Mesenchymal stem cell (in vitro differentiated cells and primary cell): Measurements from ENCODE around the gene ZNF569.
A peak's percentile ranks its signal among the peaks of the same experiment; 100 is the strongest.

Experiments used
- DNase-seq: peaks from one replicate; pipeline ENCODE4 v3.0.0-alpha.2; 2013
- H2AFZ ChIP-seq: one replicate; pipeline ENCODE4 v1.6.1; 2013; ENCODE audit warnings: low read depth, mild to moderate bottlenecking, control low read depth, inconsistent platforms, low read length, moderate library complexity
- H2AK5ac ChIP-seq: 2 replicates; pipeline ENCODE4 v1.6.1; 2013; ENCODE audit warnings: low read length, moderate library complexity, mild to moderate bottlenecking, inconsistent platforms; ENCODE audit not compliant: severe bottlenecking
- H2BK120ac ChIP-seq: one replicate; pipeline ENCODE4 v1.6.1; 2013; ENCODE audit warnings: low read depth, mild to moderate bottlenecking, inconsistent platforms, low read length, moderate library complexity
- H2BK12ac ChIP-seq, 2 experiments: one replicate each; pipeline ENCODE4 v1.6.1; 2013; ENCODE audit warnings: inconsistent platforms in 2 of 2, low read length in 2 of 2, mild to moderate bottlenecking in 2 of 2, moderate library complexity in 2 of 2, control low read depth in 1 of 2
- H2BK15ac ChIP-seq: one replicate; pipeline ENCODE4 v1.6.1; 2013; ENCODE audit warnings: mild to moderate bottlenecking, low read depth, inconsistent platforms; ENCODE audit not compliant: poor library complexity, severe bottlenecking
- H2BK5ac ChIP-seq: 2 replicates; pipeline ENCODE4 v1.6.1; 2013; ENCODE audit warnings: low read depth, mild to moderate bottlenecking, low read length, control low read depth, inconsistent platforms; ENCODE audit not compliant: poor library complexity, severe bottlenecking
- H3K14ac ChIP-seq, 2 experiments: one replicate each; pipeline ENCODE4 v1.6.1; 2013; ENCODE audit warnings: inconsistent platforms in 2 of 2, low read length in 2 of 2, control low read depth in 1 of 2, mild to moderate bottlenecking in 1 of 2, moderate library complexity in 1 of 2
- H3K18ac ChIP-seq, 2 experiments: one replicate each; pipeline ENCODE4 v1.6.1; 2013; ENCODE audit warnings: inconsistent platforms in 2 of 2, low read length in 2 of 2, control low read depth in 1 of 2, low read depth in 1 of 2, mild to moderate bottlenecking in 1 of 2
- H3K23ac ChIP-seq, 2 experiments: one replicate each; pipeline ENCODE4 v1.6.1; 2013; ENCODE audit warnings: inconsistent platforms in 2 of 2, low read length in 2 of 2, mild to moderate bottlenecking in 2 of 2, moderate library complexity in 2 of 2, control low read depth in 1 of 2
- H3K27ac ChIP-seq: 2 replicates; pipeline ENCODE4 v1.5.1; 2013; ENCODE audit warnings: mild to moderate bottlenecking, moderate library complexity, low read length, control low read depth, inconsistent platforms; ENCODE audit not compliant: poor library complexity, severe bottlenecking
- H3K27me3 ChIP-seq, 2 experiments: 2 replicates each; pipeline versions ENCODE4 v1.6.1 to v1.7.0; 2013; ENCODE audit warnings: low read length in 2 of 2, mild to moderate bottlenecking in 2 of 2, moderate library complexity in 2 of 2, control low read depth in 1 of 2, inconsistent platforms in 1 of 2; ENCODE audit not compliant: control insufficient read depth in 1 of 2, insufficient read depth in 1 of 2
- H3K36me3 ChIP-seq, 2 experiments: 2 replicates each; pipeline versions ENCODE4 v1.6.1 to v1.7.0; 2013; ENCODE audit warnings: low read length in 2 of 2, control low read depth in 1 of 2, inconsistent platforms in 1 of 2, low read depth in 1 of 2, mild to moderate bottlenecking in 1 of 2; ENCODE audit not compliant: insufficient read depth in 2 of 2, control insufficient read depth in 1 of 2
- H3K4ac ChIP-seq, 2 experiments: one replicate each; pipeline ENCODE4 v1.6.1; 2013; ENCODE audit warnings: inconsistent platforms in 2 of 2, low read length in 2 of 2, mild to moderate bottlenecking in 2 of 2, moderate library complexity in 2 of 2, control low read depth in 1 of 2, low read depth in 1 of 2
- H3K4me1 ChIP-seq: 2 replicates; pipeline ENCODE4 v1.6.1; 2013; ENCODE audit warnings: low read depth, low read length, control low read depth; ENCODE audit not compliant: control insufficient read depth, insufficient read depth
- H3K4me2 ChIP-seq: 2 replicates; pipeline ENCODE4 v1.6.1; 2013; ENCODE audit warnings: low read length, mild to moderate bottlenecking, inconsistent platforms; ENCODE audit not compliant: poor library complexity, severe bottlenecking
- H3K4me3 ChIP-seq, 2 experiments: 2 replicates each; pipeline versions ENCODE4 v1.5.1 to v1.7.0; 2013; ENCODE audit warnings: low read length in 2 of 2, mild to moderate bottlenecking in 2 of 2, control low read depth in 1 of 2, low read depth in 1 of 2; ENCODE audit not compliant: insufficient read depth in 1 of 2
- H3K79me1 ChIP-seq: replicated peaks from 2 replicates; pipeline ENCODE4 v1.6.1; 2013; ENCODE audit warnings: mild to moderate bottlenecking, control low read depth, low read length, inconsistent platforms; ENCODE audit not compliant: poor library complexity, severe bottlenecking
- H3K9ac ChIP-seq: 2 replicates; pipeline ENCODE4 v1.7.0; 2013; ENCODE audit warnings: mild to moderate bottlenecking, low read length, moderate library complexity
- H3K9me3 ChIP-seq: 2 replicates; pipeline ENCODE4 v1.7.0; 2013; ENCODE audit warnings: mild to moderate bottlenecking, low read length; ENCODE audit not compliant: control insufficient read depth
- H4K8ac ChIP-seq: one replicate; pipeline ENCODE4 v1.6.1; 2013; ENCODE audit warnings: inconsistent platforms, mild to moderate bottlenecking, low read length, moderate library complexity
- H4K91ac ChIP-seq: one replicate; pipeline ENCODE4 v1.6.1; 2013; ENCODE audit warnings: mild to moderate bottlenecking, low read length, inconsistent platforms
- WGBS: methylation state at CpG from one replicate; pipeline ENCODE4 v1.1.7; 2013; ENCODE audit warnings: mixed read lengths; 5-methylcytosine and 5-hydroxymethylcytosine counted together

Gene ZNF569

DNA sequence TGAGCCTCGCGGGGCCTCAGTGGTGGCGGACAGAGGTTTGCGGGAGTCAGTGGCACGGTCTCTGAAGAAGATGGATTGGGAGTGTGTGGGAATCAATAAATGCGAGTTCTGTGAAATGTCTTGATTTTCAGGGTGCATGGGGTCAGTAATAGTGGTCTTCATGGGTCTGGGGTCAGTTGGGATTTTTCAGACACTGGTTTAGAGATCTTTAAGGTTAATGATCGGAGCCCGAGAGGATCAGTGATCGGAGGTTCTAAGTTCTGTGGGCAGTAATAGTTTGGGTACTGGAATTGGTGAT is 39.9 kb upstream of the ZNF569 start:
- 3% methylated on average over 9 of the region's 9 CpGs for WGBS

DNA sequence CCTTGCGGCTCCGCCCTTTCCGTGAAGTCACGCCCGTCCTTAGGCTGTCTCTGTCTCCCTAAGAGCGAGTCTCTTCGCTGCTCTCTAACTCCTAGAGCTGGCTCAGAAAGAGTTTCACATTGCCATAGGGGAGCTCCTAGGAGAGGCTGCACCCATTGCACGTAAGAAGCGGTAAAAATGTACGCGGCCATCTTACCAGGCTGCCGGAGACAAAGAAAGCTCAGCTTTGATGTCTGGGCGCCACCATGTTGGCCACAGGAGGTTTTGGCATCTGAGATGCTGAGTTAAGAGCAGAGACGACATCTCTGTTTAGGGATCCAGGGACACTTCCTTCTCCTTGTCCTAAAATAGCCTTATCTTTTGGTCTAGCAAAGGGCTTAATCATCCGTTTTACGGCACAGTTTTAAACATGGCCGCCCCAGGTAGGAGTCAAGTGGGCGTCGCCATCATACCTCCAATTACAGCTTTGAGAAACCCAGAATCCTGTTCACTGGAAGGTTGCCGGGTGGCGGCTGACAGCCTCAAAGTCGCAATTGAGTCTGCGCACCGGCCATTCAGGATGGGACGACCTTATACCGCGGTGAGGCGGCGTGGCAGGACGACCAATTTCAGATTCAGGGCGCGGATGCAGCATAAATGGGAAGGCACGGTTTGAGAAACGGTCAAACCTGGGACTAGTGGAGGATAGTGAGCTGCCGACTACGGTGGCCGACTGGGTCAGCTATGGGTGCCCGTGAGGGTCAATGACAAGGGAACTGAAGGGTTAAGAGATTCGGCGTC is 39.3 kb upstream of the ZNF569 start, which contains the start of gene ZNF793:
TSS of gene ZNF793 (plus strand) at position 553 of the 780 bp plus-strand sequence. CDS start 16,501 bp downstream, outside the sequence.
- WGBS: 1% methylated on average over 40 of the region's 40 CpGs
- H2AFZ ChIP-seq: peak within 1 kb of the TSS; percentile 83
- H3K4me2 ChIP-seq: peak within 1 kb of the TSS; percentile 59
- H3K18ac ChIP-seq: peak within 1 kb of the TSS; percentile 40 to 71
- peak within 1 kb of the TSS; percentile 88 for H3K27ac ChIP-seq
- H3K4me1 ChIP-seq: peaks cover 1% of the 10 kb centered on the region
- peak within 1 kb of the TSS; percentile 3 to 11 for H3K4ac ChIP-seq
- H3K79me1 ChIP-seq: no peaks in the 10 kb centered on the region
- H2BK12ac ChIP-seq: no peak within 1 kb of the TSS
- peaks cover 75% of the 10 kb centered on the region for H3K9me3 ChIP-seq
- no peak within 1 kb of the TSS for H2BK15ac ChIP-seq
- H3K14ac ChIP-seq: peak within 1 kb of the TSS in 1 of 2 experiments; percentile 38
- no peak within 1 kb of the TSS for H2BK5ac ChIP-seq
- no peak within 1 kb of the TSS for H2AK5ac ChIP-seq
- H2BK120ac ChIP-seq: peak within 1 kb of the TSS; percentile 4
- peak within 1 kb of the TSS; percentile 88 for H3K9ac ChIP-seq
- peak within 1 kb of the TSS; percentile 60 to 65 for H3K4me3 ChIP-seq
- H4K91ac ChIP-seq: peak within 1 kb of the TSS; percentile 48
- H4K8ac ChIP-seq: peak within 1 kb of the TSS; percentile 20
- H3K23ac ChIP-seq: peak within 1 kb of the TSS in 1 of 2 experiments; percentile 35
- no peaks in the 10 kb centered on the region for H3K27me3 ChIP-seq
- DNase-seq: peak; percentile 82
- peaks cover 0 to 10% of the 10 kb centered on the region in 2 experiments for H3K36me3 ChIP-seq

More for the DNA sequence above, 39.9 kb upstream of the ZNF569 start:
- H3K4ac ChIP-seq: peak overlapping the region; percentile 0 to 3
- H3K18ac ChIP-seq: peak overlapping the region; percentile 40 to 67
- H3K4me2 ChIP-seq: peak overlapping the region; percentile 59
- H3K4me3 ChIP-seq: peak overlapping the region; percentile 54 to 65
- peak overlapping the region; percentile 83 for H2AFZ ChIP-seq
- H3K4me1 ChIP-seq: peaks cover 1% of the 10 kb centered on the region
- H2BK120ac ChIP-seq: no peak overlapping the region
- H2BK12ac ChIP-seq: no peak overlapping the region
- peak overlapping the region; percentile 88 for H3K9ac ChIP-seq
- DNase-seq: no peak
- no peak overlapping the region for H2AK5ac ChIP-seq
- H3K27me3 ChIP-seq: no peaks in the 10 kb centered on the region
- H3K14ac ChIP-seq: peak overlapping the region in 1 of 2 experiments; percentile 23
- H3K36me3 ChIP-seq: peaks cover 0 to 10% of the 10 kb centered on the region in 2 experiments
- H3K9me3 ChIP-seq: peaks cover 75% of the 10 kb centered on the region
- H3K23ac ChIP-seq: no peak overlapping the region
- H3K27ac ChIP-seq: no peak overlapping the region
- no peak overlapping the region for H2BK15ac ChIP-seq
- no peaks in the 10 kb centered on the region for H3K79me1 ChIP-seq
- no peak overlapping the region for H4K91ac ChIP-seq
- H2BK5ac ChIP-seq: no peak overlapping the region
- peak overlapping the region; percentile 20 for H4K8ac ChIP-seq

DNA sequence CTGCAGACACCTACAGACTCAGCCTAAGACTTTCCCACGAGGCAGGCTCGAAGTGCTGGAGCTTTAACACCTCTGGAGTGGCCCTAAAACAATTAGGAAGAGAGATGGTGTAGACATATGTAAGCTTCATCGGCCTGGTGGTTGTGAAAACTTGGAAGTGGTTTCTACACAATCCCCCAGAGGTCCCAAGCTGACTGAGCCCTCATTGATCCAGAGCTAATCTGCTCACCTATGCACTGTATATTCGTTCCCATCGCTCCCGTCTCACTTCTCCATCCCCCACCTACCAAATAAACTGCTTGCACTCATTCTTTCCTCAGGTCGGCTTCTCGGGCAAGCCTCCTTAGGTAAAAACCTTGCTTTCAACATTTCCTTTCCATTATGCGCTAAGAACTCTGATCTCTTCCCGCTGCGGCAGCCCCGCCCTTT is 38.7 kb upstream of the ZNF569 start:
- Histone ChIP-seq H3K4ac (no peak overlapping the region), H3K36me3 (peaks cover 0 to 6% of the 10 kb centered on the region in 2 experiments), H3K23ac (no peak overlapping the region), H2BK15ac (no peak overlapping the region), H3K4me3 (peak overlapping the region; percentile 60 to 65), H3K9me3 (peaks cover 76% of the 10 kb centered on the region), H3K9ac (peak overlapping the region; percentile 88), H3K79me1 (no peaks in the 10 kb centered on the region), H3K27ac (peak overlapping the region; percentile 88), H3K27me3 (no peaks in the 10 kb centered on the region), H2AK5ac (no peak overlapping the region), H2BK5ac (no peak overlapping the region), H3K18ac (peak overlapping the region in 1 of 2 experiments; percentile 71), H4K91ac (no peak overlapping the region), H4K8ac (no peak overlapping the region), H3K14ac (no peak overlapping the region), H2BK120ac (no peak overlapping the region), H3K4me1 (peaks cover 1% of the 10 kb centered on the region), H3K4me2 (peak overlapping the region; percentile 46), H2AFZ (peak overlapping the region; percentile 83), H2BK12ac (no peak overlapping the region)
- 6% methylated on average over 10 of the region's 12 CpGs for WGBS
- no peak for DNase-seq

DNA sequence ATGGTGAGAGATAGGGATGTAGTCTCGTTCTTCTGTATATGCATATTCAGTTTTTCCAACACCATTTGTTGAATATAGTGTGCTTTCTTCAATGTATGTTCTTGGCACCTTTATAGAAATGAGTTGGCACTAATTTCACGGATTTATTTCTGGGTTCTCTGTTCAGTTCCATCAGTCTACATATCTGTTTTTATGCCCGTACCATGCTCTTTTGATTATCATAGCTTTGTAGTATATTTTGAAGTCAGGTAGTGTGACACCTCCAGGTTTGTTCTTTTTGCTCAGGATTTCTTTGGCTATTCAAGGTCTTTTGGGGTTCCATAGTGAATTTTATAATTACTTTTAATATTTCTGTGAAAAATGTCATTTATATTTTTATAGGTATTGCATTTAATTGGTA is 25.0 kb upstream of the ZNF569 start:
- no peak overlapping the region for H3K18ac ChIP-seq
- H3K27ac ChIP-seq: no peak overlapping the region
- H3K4ac ChIP-seq: no peak overlapping the region
- no peak overlapping the region for H2BK15ac ChIP-seq
- no peak overlapping the region for H2AK5ac ChIP-seq
- H3K27me3 ChIP-seq: no peaks in the 10 kb centered on the region
- no peak overlapping the region for H3K23ac ChIP-seq
- WGBS: 71% methylated on average over 2 of the region's 3 CpGs
- no peak overlapping the region for H3K14ac ChIP-seq
- H3K9ac ChIP-seq: no peak overlapping the region
- no peak overlapping the region for H4K91ac ChIP-seq
- H3K4me2 ChIP-seq: no peak overlapping the region
- H3K9me3 ChIP-seq: peaks cover 69% of the 10 kb centered on the region
- H4K8ac ChIP-seq: no peak overlapping the region
- no peak overlapping the region for H2BK120ac ChIP-seq
- H2BK5ac ChIP-seq: no peak overlapping the region
- no peak overlapping the region for H2AFZ ChIP-seq
- no peaks in the 10 kb centered on the region for H3K4me1 ChIP-seq
- H3K79me1 ChIP-seq: no peaks in the 10 kb centered on the region
- no peak overlapping the region for H2BK12ac ChIP-seq
- no peaks in the 10 kb centered on the region for H3K36me3 ChIP-seq
- H3K4me3 ChIP-seq: no peak overlapping the region
- no peak for DNase-seq
